ENCODE data around the gene SSH2. TPM values are rescaled to one million over a fixed set of nuclear protein-coding genes. Genes with fewer than 3 reads are reported as not detected.

The SSH2 gene
- total RNA-seq, 1 experiment from 2014 or later, result 45.1 TPM

- no peak for DNase-seq
- Histone ChIP-seq H3K79me2 (ENCODE audit: low read depth) (no peaks in the 10 kb centered on the region), H3K27me3 (ENCODE audit: insufficient read depth, low read depth) (no peaks in the 10 kb centered on the region), H2AFZ (no peak overlapping the region), H3K4me1 (replicated peaks; ENCODE audit: insufficient read depth) (no peaks in the 10 kb centered on the region; the same call in 1 of the 2 replicates), H3K27ac (no peak overlapping the region), H3K4me2 (no peak overlapping the region), H4K20me1 (ENCODE audit: insufficient read depth) (no peaks in the 10 kb centered on the region; the same call in 1 of the 2 replicates), H3K9me3 (ENCODE audit: insufficient read depth, low read depth) (no peaks in the 10 kb centered on the region), H3K9me2 (ENCODE audit: insufficient read depth) (no peaks in the 10 kb centered on the region), H3K4me3 (no peak overlapping the region), H3F3A (ENCODE audit: insufficient read depth, low read depth) (no peaks in the 10 kb centered on the region), H3K36me3 (ENCODE audit: low read depth) (no peaks in the 10 kb centered on the region)
- BruUV-seq (replicated peaks), result no TSS peak
- intact Hi-C loops (cut with micrococcal nuclease; ENCODE audit: unreplicated experiment), result loop anchor here (2.0 kb wide), 1 partner anchor 67 kb away; no protein-coding TSS in a partner anchor
- ChIA-PET CTCF (interaction anchor here (0.7 to 1.4 kb wide), 3 partner anchors 11 to 935 kb away, joined by 3 to 8 read pairs (median 3); no protein-coding TSS in a partner anchor), POLR2A (ENCODE audit: unreplicated experiment) (interaction anchor here (0.6 kb wide), 1 partner anchor 767 kb away, joined by 9 read pairs; no protein-coding TSS in a partner anchor)
- TF ChIP-seq CTCF (conservative IDR thresholded peaks at IDR 0.05), result no peak
- no peak for TF ChIP-seq EZH2 (IDR thresholded peaks at IDR 0.05; ENCODE audit: low read depth)
Observed at GRCh38 chr17:29777663-29778062, 152.4 kb downstream of the SSH2 start.

DNA sequence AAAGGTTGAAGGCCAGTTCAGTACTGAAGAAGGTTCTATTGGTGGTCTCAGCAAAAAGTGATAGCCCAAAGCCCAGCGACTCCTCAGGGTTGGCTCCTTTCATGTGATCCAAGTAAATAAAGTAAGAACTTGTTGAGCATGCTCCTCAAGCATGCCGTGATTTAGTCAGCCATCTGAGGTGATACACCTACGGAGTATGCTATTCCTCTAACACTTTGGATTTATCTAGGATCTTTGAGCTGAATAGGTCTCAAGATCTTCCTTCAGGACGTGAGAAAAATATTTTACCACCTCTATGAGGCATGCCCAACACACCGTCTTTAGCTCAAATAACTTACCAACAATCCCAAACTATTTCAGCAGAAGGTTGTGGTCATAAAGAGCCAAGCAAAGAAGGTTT is 154.0 kb downstream of the SSH2 start:
- no peaks in the 10 kb centered on the region; the same call in 1 of the 2 replicates for H3K4me1 ChIP-seq (replicated peaks; ENCODE audit: insufficient read depth)
- ChIA-PET CTCF (interaction anchor here (0.7 kb wide), 1 partner anchor 135 kb away, joined by 3 read pairs; no protein-coding TSS in a partner anchor), POLR2A (ENCODE audit: unreplicated experiment) (no interaction called here)
- TF ChIP-seq EZH2 (IDR thresholded peaks at IDR 0.05; ENCODE audit: low read depth) (no peak), CTCF (conservative IDR thresholded peaks at IDR 0.05) (no peak)
- H3K4me2 ChIP-seq, result no peak overlapping the region
- 0 out of 2 replicates have a peak, but pooled peaks cover 4% of the 10 kb centered on the region for H3F3A ChIP-seq (ENCODE audit: insufficient read depth, low read depth)
- no TSS peak for BruUV-seq (replicated peaks)
- H3K4me3 ChIP-seq, result no peak overlapping the region
- H3K36me3 ChIP-seq (ENCODE audit: low read depth), result no peaks in the 10 kb centered on the region
- intact Hi-C loops (cut with micrococcal nuclease; ENCODE audit: unreplicated experiment), result no loop called here
- H3K27me3 ChIP-seq (ENCODE audit: insufficient read depth, low read depth), result no peaks in the 10 kb centered on the region
- no peaks in the 10 kb centered on the region for H3K79me2 ChIP-seq (ENCODE audit: low read depth)
- H2AFZ ChIP-seq, result no peak overlapping the region
- H3K27ac ChIP-seq, result no peak overlapping the region
- DNase-seq, result no peak
- no peaks in the 10 kb centered on the region for H3K9me3 ChIP-seq (ENCODE audit: insufficient read depth, low read depth)
- H4K20me1 ChIP-seq (ENCODE audit: insufficient read depth), result no peaks in the 10 kb centered on the region; the same call in 1 of the 2 replicates
- H3K9me2 ChIP-seq (ENCODE audit: insufficient read depth), result no peaks in the 10 kb centered on the region

- Histone ChIP-seq H3K4me1 (replicated peaks; ENCODE audit: insufficient read depth) (no peaks in the 10 kb centered on the region), H3K79me2 (ENCODE audit: low read depth) (no peaks in the 10 kb centered on the region), H3K9me2 (ENCODE audit: insufficient read depth) (no peaks in the 10 kb centered on the region), H2AFZ (no peak overlapping the region), H3K27me3 (ENCODE audit: insufficient read depth, low read depth) (no peaks in the 10 kb centered on the region), H3K4me3 (no peak overlapping the region), H4K20me1 (ENCODE audit: insufficient read depth) (no peaks in the 10 kb centered on the region), H3K4me2 (no peak overlapping the region), H3K27ac (no peak overlapping the region), H3K9me3 (ENCODE audit: insufficient read depth, low read depth) (no peaks in the 10 kb centered on the region), H3K36me3 (ENCODE audit: low read depth) (no peaks in the 10 kb centered on the region), H3F3A (ENCODE audit: insufficient read depth, low read depth) (0 out of 2 replicates have a peak, but pooled peaks cover 4% of the 10 kb centered on the region)
- CTCF ChIA-PET, result no interaction called here
- BruUV-seq (replicated peaks), result no TSS peak
- TF ChIP-seq EZH2 (IDR thresholded peaks at IDR 0.05; ENCODE audit: low read depth), result no peak
- no peak for TF ChIP-seq CTCF (conservative IDR thresholded peaks at IDR 0.05)
- no peak for DNase-seq
- POLR2A ChIA-PET (ENCODE audit: unreplicated experiment), result no interaction called here
- intact Hi-C loops (cut with micrococcal nuclease; ENCODE audit: unreplicated experiment), result no loop called here
Observed at GRCh38 chr17:29772981-29773380, 157.0 kb downstream of the SSH2 start.
